HG02943 (cell line): ENCODE data around the gene DNAAF8.

Experiments used
- ATAC-seq: cut with Tn5 transposase; IDR thresholded peaks from one replicate; pipeline ENCODE4 v1.9.1; 2021; ENCODE audit warnings: mild to moderate bottlenecking, low read depth, moderate library complexity; ENCODE audit not compliant: unreplicated experiment

The DNAAF8 gene

DNA sequence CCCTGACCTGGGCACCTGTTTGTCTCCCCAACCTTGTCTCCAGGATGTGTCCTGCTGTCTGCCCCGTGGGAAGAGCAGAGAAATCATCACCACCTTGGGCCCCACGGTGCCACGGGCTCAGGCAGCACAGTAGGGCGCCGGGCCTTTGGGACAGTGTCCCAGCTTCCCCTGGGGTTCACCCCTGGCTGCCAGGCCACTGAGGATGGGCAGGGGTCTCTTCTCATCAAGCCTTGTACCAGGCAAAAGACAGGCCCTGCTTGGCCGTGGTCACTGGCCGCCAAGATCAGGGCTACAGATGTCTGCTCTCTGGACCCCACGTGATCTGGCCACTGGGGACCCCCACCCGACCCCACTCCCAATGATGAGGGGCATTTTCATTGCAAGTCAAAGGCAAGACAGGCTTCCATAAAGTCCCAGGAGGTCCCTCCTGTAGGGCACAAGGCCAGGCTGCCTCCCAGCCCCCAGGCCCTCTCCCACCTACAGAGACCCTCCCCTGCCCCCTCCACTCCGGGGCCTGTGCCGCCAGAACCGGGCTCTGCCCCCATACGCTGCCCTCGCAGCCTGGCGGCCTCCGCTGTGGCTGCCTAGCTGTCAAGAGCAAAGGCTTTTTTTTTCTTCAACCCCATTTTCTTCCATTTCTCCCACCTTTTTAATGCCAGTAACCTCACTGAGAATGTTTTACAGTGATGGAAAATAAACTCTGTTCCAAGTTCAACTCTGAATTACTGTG lies 14.5 kb downstream of the DNAAF8 start:
- ATAC-seq: no peak

DNA sequence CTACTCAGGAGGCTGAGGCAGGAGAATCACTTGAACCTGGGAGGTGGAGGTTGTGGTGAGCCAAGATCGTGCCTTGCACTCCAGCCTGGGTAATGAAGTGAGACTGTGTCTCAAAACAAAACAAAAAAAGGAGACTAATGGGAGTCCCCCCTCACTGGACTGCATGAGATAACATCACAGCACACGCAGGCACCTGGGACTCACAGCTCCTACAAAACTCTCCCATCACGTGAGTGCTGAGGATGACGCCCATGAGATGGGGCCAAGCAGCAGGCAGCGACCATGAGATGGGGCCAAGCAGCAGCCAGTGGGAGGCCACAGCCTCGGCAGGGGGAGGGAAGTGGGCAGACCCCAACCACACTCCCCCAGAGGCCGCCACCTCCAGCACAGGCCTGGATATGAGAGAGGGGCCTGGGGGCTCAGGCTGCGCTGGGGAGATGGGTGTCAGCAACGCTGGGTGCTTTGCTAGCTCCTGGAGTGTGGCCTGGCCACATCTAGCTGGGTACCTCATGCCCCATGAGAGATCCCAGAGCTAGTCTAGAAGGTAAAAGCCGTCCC lies 15.4 kb downstream of the DNAAF8 start:
- ATAC-seq: no peak

DNA sequence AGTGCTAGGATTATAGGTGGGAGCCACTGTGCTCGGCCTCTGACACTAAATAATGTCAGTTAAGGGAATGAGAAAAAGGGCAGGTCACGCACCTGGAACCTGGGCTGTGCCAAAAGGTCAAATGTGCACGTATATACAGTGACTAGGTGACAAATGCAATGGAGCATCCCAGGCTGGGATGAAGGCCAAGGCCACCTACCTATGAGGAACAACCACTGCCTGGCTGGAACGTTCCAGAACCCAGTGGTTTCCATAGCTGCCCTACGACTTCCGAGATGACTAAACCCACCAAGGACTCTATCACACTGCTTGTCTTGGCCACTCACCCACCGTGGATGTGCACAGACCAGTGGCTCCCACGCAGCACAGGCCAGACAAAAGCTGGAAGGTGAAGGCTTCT lies 16.6 kb downstream of the DNAAF8 start:
- no peak for ATAC-seq

DNA sequence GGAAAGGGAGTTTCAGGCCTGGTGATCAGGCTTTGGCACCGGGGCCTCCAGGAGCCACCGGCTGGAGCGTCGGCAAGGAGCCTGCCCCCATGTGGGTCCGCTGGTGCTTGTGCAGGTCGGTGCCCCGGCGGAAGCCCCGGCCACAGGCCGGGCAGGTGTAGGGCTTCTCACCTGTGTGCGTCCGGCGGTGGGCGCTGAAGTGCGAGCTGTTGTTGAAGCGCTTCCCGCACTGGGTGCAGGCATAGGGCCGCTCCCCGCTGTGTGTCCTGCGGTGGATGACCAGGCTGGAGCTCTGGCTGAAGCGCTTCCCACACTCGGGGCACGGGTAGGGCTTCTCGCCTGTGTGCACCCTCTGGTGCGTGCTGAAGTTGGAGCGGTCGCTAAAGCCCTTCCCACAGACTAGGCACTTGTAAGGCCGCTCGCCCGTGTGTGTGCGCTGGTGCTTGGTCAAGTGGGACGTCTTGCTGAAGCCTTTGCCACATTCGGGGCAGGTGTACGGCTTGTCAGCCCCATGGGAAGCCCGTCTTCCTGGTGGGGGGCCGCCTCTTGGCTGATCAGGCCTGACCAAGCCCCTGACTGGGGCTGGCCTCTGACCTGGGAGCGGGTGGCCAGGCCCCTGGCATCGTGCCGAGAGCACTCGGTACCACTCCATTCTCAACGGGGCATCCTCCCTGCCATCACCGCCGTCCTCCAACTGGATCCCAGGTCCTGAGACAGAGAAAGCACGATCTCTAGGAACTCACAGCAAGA lies 18.2 kb downstream of the DNAAF8 start:
- no peak for ATAC-seq

DNA sequence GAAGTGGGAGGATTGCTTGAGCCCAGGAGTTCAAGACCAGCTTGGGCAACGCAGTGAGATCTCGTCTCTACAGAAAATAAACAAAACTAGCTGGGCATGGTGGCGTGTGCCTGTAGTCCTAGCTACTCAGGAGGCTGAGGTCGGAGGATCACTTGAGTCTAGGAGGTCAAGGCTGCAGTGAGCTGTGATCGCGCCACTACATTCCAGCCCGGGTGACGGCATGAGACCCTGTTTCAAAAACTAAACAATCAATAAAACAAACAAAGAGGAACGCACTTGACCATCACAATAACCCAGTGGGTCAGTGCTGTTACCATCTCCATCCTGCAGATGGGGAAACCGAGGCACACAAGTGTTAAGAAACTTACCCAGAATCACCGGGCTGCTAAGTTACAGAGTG lies 18.9 kb downstream of the DNAAF8 start:
- no peak for ATAC-seq

DNA sequence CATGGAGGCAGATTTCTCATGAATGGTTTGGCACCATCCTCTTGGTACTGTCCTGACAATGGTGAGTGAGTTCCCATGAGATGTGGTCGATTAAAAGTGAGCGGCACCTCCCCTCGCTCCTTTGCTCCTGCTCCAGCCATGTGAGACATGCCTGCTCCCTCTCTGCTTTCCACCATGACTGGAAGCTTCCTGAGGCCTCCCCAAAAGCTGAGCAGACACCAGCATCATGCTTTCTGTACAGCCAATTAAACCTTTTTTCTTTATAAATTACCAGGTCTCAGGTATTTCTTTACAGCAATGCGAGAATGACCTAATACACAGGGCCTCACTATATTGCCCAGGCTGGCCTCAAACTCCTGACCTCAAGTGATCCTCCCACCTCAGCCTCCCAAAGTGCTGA lies 20.5 kb downstream of the DNAAF8 start:
- ATAC-seq: no peak

DNA sequence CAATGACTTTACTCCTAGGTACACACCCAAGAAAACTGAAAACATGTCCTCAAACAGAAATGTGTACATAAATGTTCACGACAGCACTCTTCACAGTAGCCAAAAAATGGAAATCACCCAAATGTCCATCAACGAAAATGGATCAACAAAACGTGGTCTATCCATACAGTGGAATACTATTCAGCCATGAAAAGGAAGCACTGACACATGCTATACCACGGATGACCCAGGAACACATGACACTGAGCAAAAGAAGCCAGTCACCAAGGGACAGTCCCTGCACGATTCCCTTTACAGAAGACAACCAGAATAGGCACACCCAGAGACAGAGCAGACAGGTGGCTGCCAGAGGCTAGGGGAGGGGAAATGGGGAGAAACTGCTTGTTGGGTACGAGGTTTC lies 21.4 kb downstream of the DNAAF8 start:
- ATAC-seq: no peak

DNA sequence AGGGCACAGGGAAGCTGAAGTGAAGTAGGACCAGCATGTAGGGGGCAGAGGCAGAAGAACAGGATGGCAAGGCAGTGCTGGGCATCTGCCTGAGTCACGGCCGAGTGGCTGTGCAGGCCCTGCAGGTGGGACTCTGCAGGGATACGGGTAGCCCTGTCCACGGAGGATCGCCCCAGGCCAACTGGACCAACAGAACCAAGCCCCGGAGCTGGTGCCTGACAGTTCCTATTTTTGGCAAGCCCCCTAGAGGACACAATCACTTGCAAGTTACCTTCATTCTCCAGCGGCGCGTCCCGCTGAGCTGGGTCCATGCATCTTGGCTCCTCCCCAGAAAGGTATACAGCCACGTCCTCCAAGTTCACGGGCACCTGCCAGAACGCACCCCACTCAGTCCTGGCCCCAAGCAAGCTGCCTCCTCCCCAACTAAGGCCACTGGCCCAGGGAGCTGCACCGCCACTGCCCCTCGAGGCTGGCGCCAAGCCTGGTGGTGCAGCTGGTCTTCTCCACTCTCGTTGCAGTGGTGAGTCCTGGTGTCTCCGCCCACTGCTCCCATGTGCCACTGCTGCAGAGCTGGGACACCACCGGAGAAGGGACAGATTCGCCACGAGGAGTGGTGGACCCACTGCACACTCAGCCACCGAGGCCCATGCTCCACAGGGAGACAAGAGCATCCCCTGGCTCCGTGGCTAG lies 26.0 kb downstream of the DNAAF8 start:
- ATAC-seq: no peak

DNA sequence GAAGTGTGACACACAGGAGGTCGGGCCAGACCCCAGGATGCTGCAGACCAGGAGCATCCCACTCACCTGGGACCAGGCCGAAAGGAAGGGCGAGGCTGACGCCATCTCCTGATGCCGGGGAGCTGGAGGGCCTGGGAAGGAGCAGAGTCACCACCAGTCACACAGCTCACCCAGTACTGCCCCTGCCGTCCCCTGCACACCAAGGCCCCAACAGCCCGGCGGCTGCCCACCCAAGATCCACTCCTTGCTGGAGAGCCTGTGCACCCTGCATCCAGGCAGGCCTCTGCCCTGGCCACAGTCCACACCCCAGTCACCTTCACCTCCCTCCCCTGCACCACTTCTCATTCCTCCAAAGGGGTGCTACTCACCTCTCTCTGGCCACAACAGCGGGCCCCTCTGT lies 27.9 kb downstream of the DNAAF8 start:
- no peak for ATAC-seq

DNA sequence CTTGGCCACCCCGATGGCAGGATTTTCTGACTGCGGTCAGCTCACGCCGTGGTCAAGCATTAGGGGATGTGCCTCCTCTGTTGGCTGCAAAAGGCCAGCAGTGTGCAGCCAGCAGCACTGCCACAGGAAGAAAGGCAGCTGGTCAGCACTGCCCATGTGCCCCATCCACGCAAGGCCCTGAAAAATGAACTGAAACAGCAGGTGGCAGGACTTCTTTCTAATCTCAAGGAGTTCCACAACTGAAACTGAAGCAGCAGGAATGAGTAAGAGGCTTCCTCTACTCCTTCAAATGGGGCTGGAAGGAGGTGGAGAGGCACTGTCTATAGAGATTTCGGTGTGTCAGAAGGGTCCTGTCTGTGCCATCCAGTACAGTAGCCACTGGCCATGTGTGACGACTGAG lies 29.5 kb downstream of the DNAAF8 start:
- ATAC-seq: no peak

DNA sequence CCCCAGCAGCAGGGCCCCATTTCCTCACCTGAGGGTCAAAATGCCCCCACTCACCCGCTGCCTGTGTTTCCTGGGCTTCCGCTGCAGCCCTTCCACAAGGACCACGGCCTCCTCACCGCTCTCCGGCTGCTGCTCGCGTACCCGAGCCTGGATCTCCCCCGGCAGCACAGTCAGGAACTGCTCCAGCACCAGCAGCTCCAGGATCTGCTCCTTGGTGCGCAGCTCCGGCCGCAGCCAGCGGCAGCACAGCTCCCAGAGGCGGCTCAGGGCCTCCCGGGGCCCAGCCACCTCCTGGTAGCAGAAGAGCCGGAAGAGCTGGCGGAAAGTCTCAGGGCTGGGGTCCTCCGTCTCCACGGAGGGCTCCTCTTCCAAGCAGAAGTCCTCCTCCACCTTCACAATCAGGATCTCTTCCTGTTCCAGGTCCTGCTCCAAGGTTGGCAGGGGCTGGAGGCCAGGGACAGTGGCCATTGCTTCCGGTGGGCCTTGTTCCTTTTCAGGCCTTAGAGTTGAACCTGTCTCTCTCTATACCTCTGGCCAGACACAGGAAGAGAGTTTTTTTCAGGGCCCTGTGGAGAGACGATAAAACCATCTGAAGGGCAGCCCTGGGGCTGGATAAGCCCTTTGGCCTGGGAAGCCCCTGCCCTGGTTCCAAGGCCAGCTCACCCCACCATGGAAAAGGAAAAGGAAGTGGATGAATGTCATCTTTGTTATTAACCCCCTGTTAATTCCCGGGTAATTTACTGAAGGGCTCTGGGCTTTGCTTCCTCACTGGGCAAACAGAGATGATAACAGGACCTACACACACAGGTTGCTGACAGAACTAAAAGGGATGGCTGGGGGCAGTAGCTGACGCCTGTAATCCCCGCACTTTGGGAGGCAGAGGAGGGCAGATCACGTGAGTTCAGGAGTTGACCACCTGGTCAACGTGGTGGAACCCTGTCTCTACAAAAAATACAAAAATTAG lies 31.5 kb downstream of the DNAAF8 start:
- ATAC-seq: no peak

DNA sequence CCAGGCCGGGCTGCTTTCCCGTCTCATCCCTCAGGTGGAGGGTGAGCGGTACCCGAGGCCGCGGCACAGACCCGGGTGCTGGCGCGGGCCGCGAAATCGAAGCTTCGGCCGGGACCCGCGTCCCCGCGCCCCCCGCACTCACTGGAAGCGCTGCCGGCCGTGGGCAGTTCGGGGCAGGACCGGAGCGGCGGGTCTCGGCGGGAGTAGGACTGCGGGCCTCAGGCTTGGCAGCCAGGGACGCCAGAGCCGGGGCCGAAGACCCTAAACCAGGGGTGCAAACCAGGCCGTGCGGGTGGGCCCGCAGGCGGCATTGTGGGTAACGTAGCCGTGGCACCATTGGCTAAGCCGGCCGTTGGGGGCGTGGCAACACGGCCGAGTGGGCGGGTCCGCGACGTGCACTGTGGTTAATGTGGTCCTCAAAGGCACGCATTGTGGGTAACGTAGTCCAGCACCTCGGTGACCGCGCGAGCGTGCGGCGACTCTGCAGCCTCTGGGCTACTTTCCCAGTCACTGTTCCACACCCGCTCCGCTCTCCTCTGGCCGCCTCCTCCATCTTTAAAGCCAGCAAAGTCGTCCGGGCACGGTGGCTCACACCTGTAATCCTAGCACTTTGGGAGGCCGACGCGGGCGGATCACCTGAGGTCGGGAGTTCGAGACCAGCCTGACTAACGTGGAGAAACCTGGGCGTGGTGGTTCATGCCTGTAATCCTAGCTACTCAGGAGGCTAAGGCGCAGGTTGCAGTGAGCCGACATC lies 32.7 kb downstream of the DNAAF8 start, which contains the start of gene ZNF500:
Gene ZNF500 (minus strand): TSS at position 288 of the 754 bp plus-strand sequence. CDS start 1,184 bp downstream, outside the sequence.
- peak; percentile 78 for ATAC-seq

DNA sequence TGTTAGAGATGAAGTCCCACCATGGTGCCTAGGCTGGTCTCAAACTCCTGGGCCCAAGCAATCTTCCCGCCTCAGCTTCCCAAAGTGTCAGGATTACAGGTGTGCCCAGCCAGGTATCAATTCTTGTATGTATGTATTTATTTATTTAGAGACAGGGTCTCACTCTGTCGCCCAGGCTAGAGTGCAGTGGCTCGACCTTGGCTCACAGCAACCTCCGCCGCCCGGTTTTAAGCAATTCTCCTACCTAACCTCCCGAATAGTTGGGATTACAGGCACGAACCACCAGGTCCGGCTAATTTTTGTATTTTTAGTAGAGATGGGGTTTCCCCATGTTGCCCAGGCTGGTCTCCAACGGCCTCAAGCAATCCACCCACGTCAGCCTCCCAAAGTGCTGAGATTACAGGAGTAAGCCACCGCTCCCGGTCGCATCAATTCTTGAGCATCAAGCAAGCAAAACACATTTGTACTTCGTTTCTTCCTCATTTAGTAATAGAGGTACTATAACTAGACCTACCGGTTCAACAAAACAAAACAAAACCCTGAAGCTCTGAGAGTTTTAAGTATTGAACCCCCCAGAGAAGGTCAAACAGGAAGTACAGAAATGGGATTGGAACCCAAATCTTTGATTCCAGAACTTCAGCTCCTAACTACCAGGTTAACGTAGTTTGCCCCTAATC lies 33.7 kb downstream of the DNAAF8 start:
- ATAC-seq: no peak

DNA sequence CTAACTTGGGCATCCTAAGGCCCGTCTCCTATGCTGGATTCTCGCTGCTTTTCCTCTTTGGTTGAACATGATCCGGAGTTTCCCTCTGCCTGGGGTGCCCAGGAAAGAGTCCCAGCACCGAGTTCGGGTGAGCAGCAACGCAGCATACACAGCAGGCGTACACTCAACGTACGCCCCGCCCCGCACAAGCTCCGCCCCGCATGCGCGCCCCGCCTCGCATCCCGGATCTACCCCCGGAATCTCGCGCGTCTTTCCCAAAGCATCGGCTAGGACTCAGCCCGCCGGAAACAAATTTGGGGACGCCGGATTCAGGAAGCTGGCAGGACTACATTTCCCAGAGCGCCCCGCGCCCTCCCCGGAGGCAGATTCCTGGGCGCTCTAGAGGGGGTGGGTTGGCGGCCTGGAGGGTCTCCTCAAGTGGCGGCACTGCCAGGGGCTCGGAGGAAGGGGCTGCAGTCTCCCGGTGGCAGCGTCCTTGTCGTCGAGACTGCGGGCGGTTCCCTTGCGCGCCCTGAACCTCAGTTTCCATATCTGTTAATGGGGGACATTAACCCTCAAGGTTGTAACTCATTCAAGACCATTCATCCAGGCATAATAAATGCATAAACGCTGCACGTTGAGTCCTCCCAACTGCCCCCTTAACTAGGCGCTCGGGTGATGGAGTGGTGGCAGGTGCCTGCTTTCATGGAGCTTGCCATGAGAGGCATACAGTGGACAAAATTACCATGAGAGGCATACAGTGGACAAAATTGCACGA lies 34.4 kb downstream of the DNAAF8 start:
- peak; percentile 63 for ATAC-seq

DNA sequence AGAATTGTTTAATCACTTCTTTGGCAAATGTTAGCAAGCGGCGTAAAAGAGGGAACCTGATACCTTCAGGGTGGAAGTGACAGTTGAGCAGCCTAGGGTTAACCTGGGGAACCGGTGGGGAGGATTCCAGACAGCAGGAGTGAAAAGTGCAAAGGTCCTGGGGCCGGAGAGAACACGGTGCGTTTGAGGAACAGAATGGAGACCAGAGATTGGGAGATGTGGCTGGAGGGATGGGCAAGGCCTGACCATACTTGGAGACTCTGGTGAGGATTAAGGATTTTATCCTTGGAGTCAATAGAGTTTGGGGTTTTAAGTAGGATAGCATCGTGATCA lies 34.9 kb downstream of the DNAAF8 start:
- ATAC-seq: no peak

DNA sequence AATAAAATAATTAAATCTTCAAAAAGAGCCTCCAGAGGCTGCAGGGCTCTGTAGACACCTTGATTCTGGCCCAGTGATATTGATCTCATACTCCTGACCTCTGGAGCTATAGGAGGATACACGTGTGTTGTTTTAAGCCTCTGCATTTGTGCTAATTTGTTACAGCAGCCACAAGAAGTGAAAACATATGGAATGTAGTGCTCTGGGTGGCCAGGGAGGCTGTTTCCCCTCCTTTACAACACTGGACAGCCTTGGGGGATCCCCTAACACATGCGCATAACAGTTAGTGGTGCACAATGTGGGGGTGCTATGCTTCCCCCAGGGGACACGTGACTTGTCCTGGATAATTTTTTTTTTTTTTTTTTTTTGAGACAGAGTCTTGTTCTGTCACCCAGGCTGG lies 37.3 kb downstream of the DNAAF8 start:
- no peak for ATAC-seq

DNA sequence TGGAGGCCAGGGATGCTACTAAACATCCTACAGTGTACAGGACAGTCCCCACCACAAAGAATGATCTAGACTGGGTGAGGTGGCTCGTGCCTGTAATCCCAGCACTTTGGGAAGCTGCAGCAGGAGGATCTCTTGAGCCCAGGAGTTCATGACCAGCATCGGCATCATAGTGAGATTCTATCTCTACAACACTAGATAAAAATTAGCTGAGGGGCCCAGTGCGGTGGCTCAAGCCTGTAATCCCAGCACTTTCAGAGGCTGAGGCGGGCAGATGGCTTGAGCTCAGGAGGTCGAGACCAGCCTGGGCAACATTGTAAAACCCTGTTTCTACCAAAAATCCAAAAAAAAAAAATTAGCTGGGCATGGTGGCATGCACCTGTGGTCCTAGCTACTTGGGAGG lies 38.0 kb downstream of the DNAAF8 start:
- no peak for ATAC-seq

DNA sequence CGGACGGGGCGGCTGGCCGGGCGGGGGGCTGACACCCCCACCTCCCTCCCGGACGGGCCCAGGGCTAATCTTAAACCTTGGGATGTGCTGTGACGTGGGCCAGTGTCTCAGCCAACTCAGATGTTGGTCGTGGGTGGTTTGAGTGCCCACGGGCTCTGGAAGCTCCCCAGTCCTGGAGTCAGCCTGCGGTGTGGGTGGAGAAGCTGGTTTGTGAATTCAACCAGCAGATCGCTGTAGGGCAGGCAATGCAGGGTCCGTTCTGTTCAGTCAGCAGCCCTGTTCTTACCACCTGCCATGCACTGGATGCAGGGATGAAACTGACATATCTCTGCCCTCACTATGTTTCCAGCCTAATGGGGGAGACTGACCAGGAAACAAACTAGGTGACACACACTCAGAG lies 40.7 kb downstream of the DNAAF8 start:
- no peak for ATAC-seq
